Activated CD4-positive, alpha-beta T cell treated with anti-CD3 and anti-CD28 coated beads, Interleukin-2, amount 50 U/mL, for 48 hours (primary cell): Measurements from ENCODE around the gene POMP.
A peak's percentile ranks its signal among the peaks of the same experiment; 100 is the strongest.

Source experiments
- DNase-seq, 2 experiments: peaks; one replicate each; pipeline ENCODE4 v3.0.0-alpha.2; 2020

Gene POMP

GRCh38 chr13:28658796-28659620, at the start of gene POMP:
TSS of gene POMP (plus strand) at chr13:28659130. CDS start at chr13:28659185, 55 bp downstream.
- DNase-seq, result peak; percentile 91 to 93

GRCh38 chr13:28609381-28609780, 49.5 kb upstream of the POMP start:
- DNase-seq, result no peak

GRCh38 chr13:28609926-28610325, 49.0 kb upstream of the POMP start:
- DNase-seq, result no peak

- DNase-seq, result no peak
These were observed 47.9 kb upstream of the POMP start for GRCh38 chr13:28610996-28611395.

GRCh38 chr13:28611654-28612131, 47.2 kb upstream of the POMP start:
- peak in 1 of 2 experiments; percentile 4 for DNase-seq

GRCh38 chr13:28613562-28613961, 45.4 kb upstream of the POMP start:
- no peak for DNase-seq

GRCh38 chr13:28615916-28616446, 42.9 kb upstream of the POMP start:
- DNase-seq, result no peak

GRCh38 chr13:28618230-28618994, 40.5 kb upstream of the POMP start:
- no peak for DNase-seq

GRCh38 chr13:28620011-28620830, 38.7 kb upstream of the POMP start:
- DNase-seq, result no peak

GRCh38 chr13:28621449-28621848, 37.5 kb upstream of the POMP start:
- no peak for DNase-seq

- no peak for DNase-seq
These were observed 36.6 kb upstream of the POMP start for GRCh38 chr13:28622286-28622685.

- no peak for DNase-seq
These were observed 34.9 kb upstream of the POMP start for GRCh38 chr13:28623782-28624706.

GRCh38 chr13:28624707-28625432, 34.1 kb upstream of the POMP start:
- DNase-seq, result no peak

GRCh38 chr13:28626266-28626665, 32.7 kb upstream of the POMP start:
- no peak for DNase-seq

- DNase-seq, result no peak
These were observed 30.7 kb upstream of the POMP start for GRCh38 chr13:28628241-28628640.

- DNase-seq, result no peak
These were observed 28.1 kb upstream of the POMP start for GRCh38 chr13:28630869-28631268.

- no peak for DNase-seq
These were observed 27.1 kb upstream of the POMP start for GRCh38 chr13:28631801-28632200.

GRCh38 chr13:28636069-28636468, 22.9 kb upstream of the POMP start:
- no peak for DNase-seq

- DNase-seq, result peak; percentile 41 to 60
These were observed 22.1 kb upstream of the POMP start for GRCh38 chr13:28636677-28637317.

- DNase-seq, result no peak
These were observed 21.1 kb upstream of the POMP start for GRCh38 chr13:28637714-28638355.
